Measurements from ENCODE around the gene OLIG3. TPM values are rescaled to one million over a fixed set of nuclear protein-coding genes. Genes with fewer than 3 reads are reported as not detected.

The OLIG3 gene
- total and polyA plus RNA-seq, 2 of the 13 experiments (the other 11 are each of a cell fraction or from before 2014, with no cell fraction given), result not detected

GRCh38 chr6:137541534-137542063, 47.4 kb upstream of the OLIG3 start:
- DNase-seq (ENCODE audit: low spot score), result no peak
- no peaks in the 10 kb centered on the region for H3K4me1 ChIP-seq (ENCODE audit: insufficient read depth, low read length)
- WGBS (ENCODE audit: low lambda C conversion rate), result 27% methylated on average over 4 of the region's 4 CpGs
- no peaks in the 10 kb centered on the region for H4K20me1 ChIP-seq (ENCODE audit: insufficient read depth, low read length)
- no TSS peak for BruUV-seq (replicated peaks)
- no peak overlapping the region for H3K4me3 ChIP-seq (replicated peaks in 1 of 3; ENCODE audit: insufficient read depth in 1 of 3, low read depth in 2 of 3, low read length in 3 of 3)
- intact Hi-C loops (cut with micrococcal nuclease; ENCODE audit: unreplicated experiment) (no loop called here), in situ Hi-C loops (cut with HindIII; ENCODE audit: extremely low pct_ligation_motif_present, low pct_unique_long_range_greater_than_20kb) (no loop called here)
- ChIA-PET POLR2A (no interaction called here), CTCF (ENCODE audit: low intra/inter-chr PET ratio, low total read pairs) (no interaction called here)
- H3K9ac ChIP-seq (ENCODE audit: insufficient read depth, low read depth, low read length), result no peak overlapping the region
- no peak overlapping the region for H2AFZ ChIP-seq (ENCODE audit: low read length)
- no peak for FAIRE-seq
- no peaks in the 10 kb centered on the region for H3K9me3 ChIP-seq (ENCODE audit: low read length)
- H3K27ac ChIP-seq (ENCODE audit: extremely low read length, insufficient read depth, low read length), result no peak overlapping the region
- TF ChIP-seq ZNF292 (CRISPR knock-in tag; IDR thresholded peaks at IDR 0.05; ENCODE audit: borderline replicate concordance, low read depth), result no peak
- no peak for TF ChIP-seq CENPT (CRISPR knock-in tag; IDR thresholded peaks at IDR 0.05; ENCODE audit: low read depth)
- TF ChIP-seq ELF3 (CRISPR knock-in tag; IDR thresholded peaks at IDR 0.05), result no peak
- no peak for TF ChIP-seq NR2C2 (CRISPR knock-in tag; IDR thresholded peaks at IDR 0.05; ENCODE audit: borderline replicate concordance)
- no peaks in the 10 kb centered on the region for H3K27me3 ChIP-seq (ENCODE audit: control insufficient read depth in 1 of 2, insufficient read depth in 2 of 2, low read length in 2 of 2)
- no peak for ATAC-seq
- H3K79me2 ChIP-seq (ENCODE audit: insufficient read depth, low read length), result no peaks in the 10 kb centered on the region
- H3K4me2 ChIP-seq (ENCODE audit: low read depth, low read length), result no peak overlapping the region
- no peaks in the 10 kb centered on the region for H3K36me3 ChIP-seq (replicated peaks in 1 of 2; ENCODE audit: control insufficient read depth in 1 of 2, insufficient read depth in 2 of 2, low read length in 2 of 2)

- Histone ChIP-seq H3K9me3 (ENCODE audit: low read length) (no peaks in the 10 kb centered on the region), H3K27me3 (ENCODE audit: control insufficient read depth in 1 of 2, insufficient read depth in 2 of 2, low read length in 2 of 2) (peaks cover 2 to 5% of the 10 kb centered on the region in 2 experiments; a peak in 1 of 5 replicates), H3K27ac (ENCODE audit: extremely low read length, insufficient read depth, low read length) (no peak overlapping the region), H3K79me2 (ENCODE audit: insufficient read depth, low read length) (no peaks in the 10 kb centered on the region), H4K20me1 (ENCODE audit: insufficient read depth, low read length) (no peaks in the 10 kb centered on the region), H3K36me3 (replicated peaks in 1 of 2; ENCODE audit: control insufficient read depth in 1 of 2, insufficient read depth in 2 of 2, low read length in 2 of 2) (no peaks in the 10 kb centered on the region), H3K4me1 (ENCODE audit: insufficient read depth, low read length) (no peaks in the 10 kb centered on the region), H3K4me3 (replicated peaks in 1 of 3; ENCODE audit: insufficient read depth in 1 of 3, low read depth in 2 of 3, low read length in 3 of 3) (no peak overlapping the region), H2AFZ (ENCODE audit: low read length) (no peak overlapping the region), H3K9ac (ENCODE audit: insufficient read depth, low read depth, low read length) (no peak overlapping the region), H3K4me2 (ENCODE audit: low read depth, low read length) (no peak overlapping the region)
- in situ Hi-C loops (cut with HindIII; ENCODE audit: extremely low pct_ligation_motif_present, low pct_unique_long_range_greater_than_20kb) (no loop called here), intact Hi-C loops (cut with micrococcal nuclease; ENCODE audit: unreplicated experiment) (no loop called here)
- no peak for ATAC-seq
- ChIA-PET POLR2A (no interaction called here), CTCF (ENCODE audit: low intra/inter-chr PET ratio, low total read pairs) (no interaction called here)
- WGBS (ENCODE audit: low lambda C conversion rate), result 61% methylated on average over 6 of the region's 6 CpGs
- no peak for DNase-seq (ENCODE audit: low spot score)
- FAIRE-seq, result no peak
- BruUV-seq (replicated peaks), result no TSS peak
- TF ChIP-seq YY1 (IDR thresholded peaks at IDR 0.05; ENCODE audit: insufficient read depth, insufficient replicate concordance, low read depth, low read length) (no peak), RBM39 (IDR thresholded peaks at IDR 0.05; ENCODE audit: low read depth, low read length, poor library complexity, severe bottlenecking) (no peak), PHB2 (IDR thresholded peaks at IDR 0.05; ENCODE audit: partially characterized antibody) (no peak), ZNF562 (CRISPR knock-in tag; IDR thresholded peaks at IDR 0.05; ENCODE audit: borderline replicate concordance) (no peak), ZNF788 (CRISPR knock-in tag; IDR thresholded peaks at IDR 0.05; ENCODE audit: borderline replicate concordance) (no peak)
These were observed 42.0 kb upstream of the OLIG3 start for GRCh38 chr6:137536104-137536773.

Measured in HepG2 (cell line).